K562 treated with DMSO at 1 percent for 48 hours (cell line): Measurements from ENCODE around the gene CA7. TPM values are rescaled to one million over a fixed set of nuclear protein-coding genes. Genes with fewer than 3 reads are reported as not detected.

ENCODE experiments used
- total RNA-seq: library from RNA; unstranded; fragments of 300-600 nt; gene quantifications from 2 replicates; pipeline ENCODE4 v1.2.3, GENCODE V29; 2022; ENCODE audit warnings: low replicate concordance; ENCODE audit errors: extremely low read depth

The CA7 gene
- not detected in 2 replicates for total RNA-seq

DNA sequence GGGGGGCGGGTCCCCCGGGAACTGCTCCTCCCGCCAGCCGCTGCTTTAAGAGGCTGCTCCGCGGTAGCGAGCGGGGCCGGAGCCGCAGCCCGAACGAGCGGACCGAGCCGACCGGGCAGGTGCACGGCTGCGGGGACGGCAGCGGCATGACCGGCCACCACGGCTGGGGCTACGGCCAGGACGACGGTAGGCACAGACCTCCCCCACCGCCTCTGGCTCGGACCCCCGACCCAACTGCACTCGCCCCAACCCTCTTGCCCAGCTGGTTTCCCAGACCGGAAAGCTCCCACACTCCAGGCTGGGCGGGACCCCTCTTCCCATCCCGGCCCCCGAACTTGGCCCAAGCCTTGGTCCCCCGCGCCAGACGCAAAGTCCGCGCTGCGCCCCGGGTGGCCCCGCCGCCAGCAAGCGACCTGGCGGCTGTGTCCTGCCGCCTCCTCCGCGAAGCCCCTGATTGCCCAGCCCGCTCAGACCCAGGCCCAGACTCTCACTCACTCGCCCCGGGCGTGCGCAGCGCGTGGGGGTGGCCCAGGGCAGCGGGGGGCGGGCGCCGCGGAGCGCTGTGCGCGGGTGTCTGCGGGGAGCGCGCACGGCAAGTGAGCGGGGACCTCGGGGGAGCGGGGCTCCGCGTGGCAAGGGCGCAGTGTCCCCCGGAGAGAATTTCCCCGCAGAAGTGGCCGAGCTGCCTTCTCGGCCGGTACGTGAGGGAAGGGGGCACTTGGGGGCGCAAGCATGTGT is at the start of gene CA7:
CA7 (plus strand) TSS at position 73 of the 738 bp plus-strand sequence; CDS start at position 147, 74 bp downstream.

DNA sequence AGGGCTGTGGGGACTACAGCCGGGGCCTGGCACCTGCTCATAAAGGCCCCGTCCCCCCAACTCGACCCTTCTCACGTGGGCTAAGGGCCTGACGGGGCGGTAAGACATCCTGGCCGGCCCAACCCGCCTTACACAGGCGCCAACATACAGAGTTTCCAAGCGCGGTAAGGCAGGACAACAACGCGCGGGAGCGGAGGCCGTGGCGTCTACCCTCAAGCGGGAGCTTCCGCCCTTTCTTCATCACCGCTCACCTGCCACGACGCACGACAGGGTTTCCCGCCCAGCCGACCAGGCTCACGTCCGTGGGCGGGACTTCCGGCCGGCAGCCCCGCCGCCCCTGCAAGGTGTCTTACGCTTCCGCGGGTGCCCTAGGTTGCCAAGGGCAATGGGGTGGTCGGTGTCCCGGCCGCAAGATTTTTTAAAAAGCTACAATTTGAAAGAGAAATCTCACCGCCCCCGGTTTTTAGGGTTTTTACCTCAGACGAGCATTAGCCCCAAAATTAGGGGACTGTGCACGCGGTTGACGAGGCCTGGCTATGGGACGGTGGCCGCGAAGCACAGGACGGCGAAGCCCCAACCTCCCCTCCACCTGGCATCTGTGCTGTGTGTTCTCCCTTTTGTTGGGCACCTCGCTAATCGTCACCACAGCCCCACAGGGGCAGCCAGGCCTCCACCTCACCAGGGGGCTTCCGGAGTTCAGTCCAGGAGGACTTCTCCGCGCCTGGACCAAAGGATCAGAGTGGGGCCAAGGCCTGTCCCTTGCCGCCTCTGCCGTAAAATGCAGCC is 42.7 kb upstream of the CA7 start, which contains the start of gene TERB1:
TERB1 (minus strand) TSS at position 265 of the 786 bp plus-strand sequence. CDS start 4,786 bp downstream, outside the sequence.

DNA sequence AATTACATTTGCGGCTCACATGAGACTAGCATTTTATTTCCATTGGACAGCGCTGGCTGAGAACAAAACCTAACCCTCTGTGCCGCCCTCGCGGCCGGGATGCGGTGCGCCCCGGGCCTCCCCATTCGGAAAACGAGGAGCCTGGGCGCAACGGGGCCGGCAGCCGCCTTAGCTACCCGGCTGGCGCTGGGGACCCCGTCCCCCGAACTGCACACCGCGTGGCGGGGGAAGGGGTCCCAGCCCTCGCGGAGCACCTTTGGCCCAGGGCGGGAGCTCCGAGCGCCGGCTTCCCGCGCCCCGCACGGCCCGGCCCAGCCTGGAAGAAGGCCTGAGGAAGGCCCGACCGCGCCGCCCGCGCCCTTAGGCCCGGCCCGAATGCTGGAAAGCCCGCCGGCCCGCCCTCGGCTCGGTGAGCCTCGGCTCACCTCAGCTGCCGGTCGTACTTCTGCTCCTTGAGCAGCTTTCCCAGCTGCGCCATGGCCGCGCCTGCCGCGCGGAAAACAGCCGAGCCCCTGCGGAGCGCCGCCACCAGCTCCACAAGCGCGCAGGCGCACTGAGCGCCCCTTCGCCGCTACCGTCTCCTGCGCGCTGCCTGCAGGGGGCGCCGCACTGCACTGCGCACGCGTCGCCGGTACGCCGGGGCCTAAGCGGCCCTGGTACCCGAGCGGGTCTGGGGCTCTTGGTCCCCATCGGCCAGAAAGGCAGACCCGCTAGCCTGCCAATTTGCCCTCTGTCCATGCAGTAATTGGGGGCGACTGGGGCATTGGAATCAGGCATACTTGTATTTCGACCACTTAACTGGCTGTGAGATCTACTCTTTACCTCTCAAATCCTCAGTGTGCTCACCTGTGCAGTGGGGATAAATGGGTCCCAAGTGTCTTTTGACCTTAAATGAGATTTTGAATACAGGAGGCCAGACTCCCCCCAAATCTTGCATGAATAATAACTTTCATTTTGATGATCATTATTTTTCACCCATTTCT is 13.5 kb upstream of the CA7 start, which contains the start of gene NAE1:
NAE1 (minus strand) TSS at position 555 of the 983 bp plus-strand sequence; CDS start at position 478, 77 bp downstream.

DNA sequence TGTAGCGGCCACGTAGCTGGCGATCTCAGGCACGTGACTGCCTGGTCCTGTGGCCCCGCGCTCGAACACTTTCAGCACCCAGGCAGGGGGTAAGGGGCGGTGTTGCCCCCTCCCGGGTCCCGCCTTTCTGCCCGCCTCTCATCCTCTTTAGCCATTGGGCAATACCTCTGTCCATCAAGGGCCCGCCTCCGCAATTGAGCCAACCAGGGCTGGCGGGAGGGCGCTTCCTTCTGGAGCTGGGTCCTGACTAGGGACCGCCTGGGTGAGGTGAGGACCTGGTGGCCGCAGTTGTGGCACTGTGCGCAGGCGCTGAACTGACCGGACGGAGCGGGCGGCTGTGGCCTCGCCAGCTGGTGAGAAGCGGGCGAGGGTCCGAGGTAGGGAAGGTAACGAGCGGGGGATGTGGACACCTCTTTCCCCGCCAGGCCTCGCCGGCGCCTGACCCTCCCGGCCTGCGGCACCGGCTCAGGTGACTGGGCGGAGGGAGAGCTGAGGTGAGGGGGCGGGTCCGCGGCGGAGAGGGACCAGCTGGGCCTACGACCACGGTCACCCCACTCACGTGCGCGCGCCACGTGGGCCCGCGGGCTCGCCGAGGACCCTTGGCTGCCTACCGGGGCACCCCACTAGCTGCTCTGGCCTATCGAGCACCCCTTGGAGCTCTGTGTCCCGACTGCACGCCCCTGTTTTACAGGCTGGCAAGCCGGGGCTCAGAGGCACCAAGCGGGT is 36.2 kb downstream of the CA7 start, which contains the start of gene PDP2:
PDP2 (plus strand) TSS at position 228 of the 726 bp plus-strand sequence. CDS start 3,770 bp downstream, outside the sequence.

Other genes starting within 250 kb of the CA7 start
- not detected in 2 replicates for gene CMTM3, start 239.7 kb upstream of the CA7 start, total RNA-seq
- not detected in 2 replicates for gene CMTM4, start 147.7 kb upstream of the CA7 start, total RNA-seq
- gene DYNC1LI2, start 92.8 kb upstream of the CA7 start, total RNA-seq, result not detected in 2 replicates
- gene TERB1, start 42.8 kb upstream of the CA7 start, total RNA-seq, result not detected in 2 replicates
- gene NAE1, start 13.4 kb upstream of the CA7 start, total RNA-seq, result not detected in 2 replicates
- not detected in 2 replicates for gene PDP2, start 36.1 kb downstream of the CA7 start, total RNA-seq
- not detected in 2 replicates for gene CDH16, start 74.5 kb downstream of the CA7 start, total RNA-seq
- gene RRAD, start 81.1 kb downstream of the CA7 start, total RNA-seq, result not detected in 2 replicates
- gene CIAO2B, start 90.0 kb downstream of the CA7 start, total RNA-seq, result not detected in 2 replicates
- gene CES2, start 91.1 kb downstream of the CA7 start, total RNA-seq, result not detected in 2 replicates
- gene CES3, start 116.9 kb downstream of the CA7 start, total RNA-seq, result not detected in 2 replicates
- not detected in 2 replicates for gene CES4A, start 144.2 kb downstream of the CA7 start, total RNA-seq
- gene CBFB, start 184.7 kb downstream of the CA7 start, total RNA-seq, result 506 TPM in 1 of 2 replicates, not detected in the other